ENCODE data around the gene SMC5.

The SMC5 gene

DNA sequence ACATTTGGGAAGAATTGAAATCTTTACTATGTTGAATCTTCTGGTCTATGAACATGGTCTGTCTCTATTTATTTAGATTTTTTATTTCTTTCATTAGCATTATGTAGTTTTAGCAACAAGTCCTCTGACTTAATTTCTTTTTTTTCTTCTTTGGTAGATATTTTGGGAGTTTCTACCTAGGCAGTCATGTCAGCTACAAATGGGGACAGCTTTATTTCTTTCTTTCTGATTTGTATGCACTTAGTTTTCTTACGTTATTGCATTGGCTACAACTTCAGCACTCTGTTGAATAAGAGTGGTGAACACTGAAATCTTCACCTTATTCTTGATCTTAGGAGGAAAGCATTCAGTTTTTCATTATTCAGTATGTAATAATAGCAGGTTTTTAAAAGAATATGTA is 33.5 kb downstream of the SMC5 start:
- TF ChIP-seq CTCF (IDR thresholded peaks at IDR 0.05; ENCODE audit: insufficient read depth, low read length) (no peak), REST (IDR thresholded peaks at IDR 0.05; ENCODE audit: insufficient replicate concordance, low read depth) (no peak)
- Histone ChIP-seq H3K27me3 (ENCODE audit: insufficient read depth, poor library complexity, severe bottlenecking) (no peaks in the 10 kb centered on the region), H3K4me3 (replicated peaks; ENCODE audit: insufficient read depth, low read length) (no peak overlapping the region), H3K27ac (replicated peaks) (no peak overlapping the region)
- no peak for DNase-seq (ENCODE audit: low read depth in 1 of 2, low spot score in 1 of 2)

GRCh38 chr9:70293214-70293613 is 34.4 kb downstream of the SMC5 start:
- DNase-seq (ENCODE audit: low read depth in 1 of 2, low spot score in 1 of 2) = no peak
- Histone ChIP-seq H3K27ac (replicated peaks) (no peak overlapping the region), H3K4me3 (replicated peaks; ENCODE audit: insufficient read depth, low read length) (no peak overlapping the region), H3K27me3 (ENCODE audit: insufficient read depth, poor library complexity, severe bottlenecking) (no peaks in the 10 kb centered on the region)
- no peak for TF ChIP-seq SPI1 (IDR thresholded peaks at IDR 0.05; ENCODE audit: borderline replicate concordance, low read depth)
- TF ChIP-seq REST (IDR thresholded peaks at IDR 0.05; ENCODE audit: insufficient replicate concordance, low read depth) = no peak
- no peak for TF ChIP-seq POLR2AphosphoS5 (IDR thresholded peaks at IDR 0.05; ENCODE audit: low read depth)
- TF ChIP-seq GABPA (IDR thresholded peaks at IDR 0.05; ENCODE audit: low read depth) = no peak
- no peak for TF ChIP-seq CTCF (IDR thresholded peaks at IDR 0.05; ENCODE audit: insufficient read depth, low read length)

- Histone ChIP-seq H3K27ac (replicated peaks) (no peak overlapping the region), H3K4me3 (replicated peaks; ENCODE audit: insufficient read depth, low read length) (no peak overlapping the region), H3K27me3 (ENCODE audit: insufficient read depth, poor library complexity, severe bottlenecking) (no peaks in the 10 kb centered on the region)
- no peak for DNase-seq (ENCODE audit: low read depth in 1 of 2, low spot score in 1 of 2)
- no peak for TF ChIP-seq POLR2AphosphoS5 (IDR thresholded peaks at IDR 0.05; ENCODE audit: low read depth)
Observed at GRCh38 chr9:70297141-70297540, 38.4 kb downstream of the SMC5 start.

DNA sequence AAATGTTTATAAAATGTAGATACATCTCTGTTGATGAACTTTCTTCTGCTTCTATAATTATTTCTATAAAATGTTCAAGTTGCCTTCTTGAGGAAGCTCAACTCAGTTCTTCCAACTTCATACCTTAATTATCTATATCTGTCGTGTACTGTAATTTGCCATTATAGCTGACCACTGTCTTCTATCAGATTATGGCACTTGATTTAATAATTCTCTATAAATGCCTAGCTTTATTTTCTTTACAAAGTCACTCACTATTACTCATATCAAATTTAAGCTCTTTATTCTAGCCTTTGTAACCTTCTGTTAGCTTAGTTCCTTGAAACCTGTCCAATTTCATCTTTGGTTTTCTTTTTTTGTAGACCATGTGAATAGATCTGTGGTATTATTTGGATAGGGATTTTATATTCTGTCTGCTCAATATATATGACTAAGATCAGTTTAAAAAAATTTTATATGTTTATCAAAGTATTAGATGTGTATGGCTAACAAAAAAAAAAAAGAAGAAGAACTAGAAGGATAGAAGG is 39.5 kb downstream of the SMC5 start:
- no peaks in the 10 kb centered on the region for H3K27me3 ChIP-seq (ENCODE audit: insufficient read depth, poor library complexity, severe bottlenecking)
- H3K4me3 ChIP-seq (replicated peaks; ENCODE audit: insufficient read depth, low read length) = no peak overlapping the region
- no peak for DNase-seq (ENCODE audit: low read depth in 1 of 2, low spot score in 1 of 2)
- no peak overlapping the region for H3K27ac ChIP-seq (replicated peaks)
- TF ChIP-seq REST (IDR thresholded peaks at IDR 0.05; ENCODE audit: insufficient replicate concordance, low read depth) (no peak), CTCF (IDR thresholded peaks at IDR 0.05; ENCODE audit: insufficient read depth, low read length) (no peak), GABPA (IDR thresholded peaks at IDR 0.05; ENCODE audit: low read depth) (no peak), POLR2AphosphoS5 (IDR thresholded peaks at IDR 0.05; ENCODE audit: low read depth) (no peak), SPI1 (IDR thresholded peaks at IDR 0.05; ENCODE audit: borderline replicate concordance, low read depth) (no peak)
